ENCODE results near the gene RIC8B. TPM values are rescaled to one million over a fixed set of nuclear protein-coding genes. Genes with fewer than 3 reads are reported as not detected.

Gene RIC8B
- total RNA-seq, 1 experiment from 2014 or later, result 29.0 TPM

DNA sequence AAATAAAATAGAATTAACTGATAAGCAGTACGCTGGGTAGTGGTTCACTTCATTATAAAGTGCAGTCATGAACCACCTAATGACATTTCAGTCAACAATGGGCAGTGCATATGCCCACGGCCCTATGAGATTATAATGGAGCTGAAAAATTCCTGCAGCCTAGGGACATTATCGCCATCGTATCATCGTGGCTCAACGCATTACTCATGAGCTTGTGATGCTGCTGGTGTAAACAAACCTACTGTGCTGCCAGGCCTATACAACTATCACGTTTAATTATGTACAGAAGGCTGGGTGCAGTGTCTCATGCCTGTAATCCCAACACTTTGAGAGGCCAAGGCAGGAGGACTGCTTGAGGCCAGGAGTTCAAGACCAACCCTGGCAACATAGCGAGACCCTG is 119.0 kb downstream of the RIC8B start:
- Histone ChIP-seq H2AK5ac (ENCODE audit: insufficient read length, low read length) (no peak overlapping the region), H3T11ph (ENCODE audit: low read length) (no peak overlapping the region), H3K14ac (ENCODE audit: insufficient read depth, low read length) (no peak overlapping the region), H4K20me1 (ENCODE audit: control insufficient read depth, insufficient read depth, insufficient read length) (no peaks in the 10 kb centered on the region), H4K5ac (ENCODE audit: insufficient read length, low read depth, low read length) (no peak overlapping the region), H2AFZ (ENCODE audit: low read length) (no peak overlapping the region), H3K23ac (ENCODE audit: insufficient read length, low read depth, low read length) (no peak overlapping the region), H2BK12ac (ENCODE audit: insufficient read length, low read depth, low read length) (no peak overlapping the region), H2BK120ac (ENCODE audit: low read depth, low read length, poor library complexity, severe bottlenecking) (no peak overlapping the region), H4K91ac (ENCODE audit: insufficient read length, low read depth, low read length) (no peak overlapping the region), H3K27ac (ENCODE audit: insufficient read length, low read depth, low read length) (no peak overlapping the region), H2BK5ac (ENCODE audit: insufficient read length, low read length) (no peak overlapping the region), H3K18ac (ENCODE audit: insufficient read length, low read depth, low read length) (no peak overlapping the region), H3K23me2 (ENCODE audit: insufficient read length, low read depth, low read length, poor library complexity, severe bottlenecking) (no peaks in the 10 kb centered on the region), H3K9ac (ENCODE audit: extremely low read depth, insufficient read length, low read length) (no peak overlapping the region), H3K79me2 (ENCODE audit: insufficient read depth, low read length) (no peaks in the 10 kb centered on the region), H3K56ac (ENCODE audit: insufficient read length, low read depth, low read length) (no peak overlapping the region), H3K9me3 (ENCODE audit: control insufficient read depth, low read depth, low read length) (no peaks in the 10 kb centered on the region), H3K79me1 (ENCODE audit: insufficient read depth, low read depth, low read length, poor library complexity, severe bottlenecking) (no peaks in the 10 kb centered on the region), H3K4ac (ENCODE audit: low read depth, low read length) (no peak overlapping the region), H3K4me2 (ENCODE audit: insufficient read depth, insufficient read length, low read length) (no peak overlapping the region), H2BK20ac (ENCODE audit: low read depth, low read length, poor library complexity, severe bottlenecking) (no peak overlapping the region), H4K8ac (replicated peaks; ENCODE audit: insufficient read length, low read depth, low read length) (no peak overlapping the region), H3K27me3 (ENCODE audit: insufficient read depth, low read length) (no peaks in the 10 kb centered on the region), H3K4me1 (ENCODE audit: insufficient read depth, low read length) (peaks cover 4% of the 10 kb centered on the region; the same call in 1 of the 2 replicates), H2BK15ac (ENCODE audit: low read depth, low read length) (no peak overlapping the region)
- Mint-ChIP-seq H3K27me3 (ENCODE audit: low read depth) (peaks cover under 1% of the 10 kb centered on the region; the same call in 1 of the 2 replicates), H3K36me3 (ENCODE audit: insufficient read depth in 1 of 3, low read depth in 3 of 3) (no peaks in the 10 kb centered on the region; a peak in 1 of 7 replicates), H3K27ac (no peak overlapping the region), H3K9me3 (no peaks in the 10 kb centered on the region; a peak in 1 of 5 replicates), H3K4me3 (no peak overlapping the region), H3K4me1 (peaks cover 10% of the 10 kb centered on the region in 2 experiments)
- DNase-seq, result no peak
- no peak for TF ChIP-seq CTCF (conservative IDR thresholded peaks at IDR 0.05)
- WGBS (ENCODE audit: extremely low coverage, insufficient read length, low lambda C conversion rate), result no CpG with 5 or more reads among the region's 8 CpGs

Data from H9 (cell line).